GM23338 (cell line): ENCODE data around the gene KLHL8. TPM values are rescaled to one million over a fixed set of nuclear protein-coding genes. Genes with fewer than 3 reads are reported as not detected.

ENCODE experiments used
- ATAC-seq: fragments of 200-7000 bp; cut with Tn5 transposase; 3 replicates; pipeline ENCODE4 v1.9.1; 2020
- DNase-seq: peaks from one replicate; pipeline ENCODE4 v3.0.0-alpha.2; 2015; ENCODE audit warnings: low spot score
- H2AFZ ChIP-seq: fragments of 200-600 bp; sonication (generic); 2 replicates; pipeline ENCODE4 v1.8.0; 2016; ENCODE audit warnings: antibody characterized with exemption, mild to moderate bottlenecking, moderate library complexity
- H3F3A ChIP-seq: fragments of 200-600 bp; sonication (generic); replicated peaks from 2 replicates; pipeline ENCODE4 v1.8.0; 2017; ENCODE audit warnings: antibody characterized with exemption, mixed run types, low read depth
- H3K27ac ChIP-seq: fragments of 200-600 bp; sonication (generic); 2 replicates; pipeline ENCODE4 v1.6.1; 2016; ENCODE audit warnings: low read depth
- H3K27me3 ChIP-seq: fragments of 200-600 bp; sonication (generic); 2 replicates; pipeline ENCODE4 v1.8.0; 2016; ENCODE audit warnings: mild to moderate bottlenecking, mixed run types, moderate library complexity; ENCODE audit not compliant: insufficient read depth
- H3K36me3 ChIP-seq: fragments of 200-600 bp; sonication (generic); 2 replicates; pipeline ENCODE4 v1.8.0; 2016; ENCODE audit warnings: mild to moderate bottlenecking; ENCODE audit not compliant: insufficient read depth
- H3K4me1 ChIP-seq: fragments of 200-600 bp; sonication (generic); 2 replicates; pipeline ENCODE4 v1.8.0; 2016; ENCODE audit warnings: mild to moderate bottlenecking, moderate library complexity; ENCODE audit not compliant: insufficient read depth
- H3K4me2 ChIP-seq: fragments of 200-600 bp; sonication (generic); 2 replicates; pipeline ENCODE4 v1.7.1; 2017; ENCODE audit warnings: mixed run types
- H3K4me3 ChIP-seq: fragments of 200-600 bp; sonication (generic); 2 replicates; pipeline ENCODE4 v1.6.1; 2016; ENCODE audit warnings: mixed run types
- H3K79me2 ChIP-seq: fragments of 200-600 bp; sonication (generic); replicated peaks from 2 replicates; pipeline ENCODE4 v1.8.0; 2017; ENCODE audit warnings: mild to moderate bottlenecking; ENCODE audit not compliant: insufficient read depth
- H3K9me2 ChIP-seq: fragments of 200-600 bp; sonication (generic); 2 replicates; pipeline ENCODE4 v1.8.0; 2017; ENCODE audit not compliant: insufficient read depth
- H4K20me1 ChIP-seq: fragments of 200-600 bp; sonication (generic); replicated peaks from 2 replicates; pipeline ENCODE4 v1.8.0; 2017; ENCODE audit warnings: mild to moderate bottlenecking; ENCODE audit not compliant: insufficient read depth
- H3K27ac Mint-ChIP-seq: 2 replicates; pipeline ENCODE4 v1.8.0; 2020; ENCODE audit warnings: inconsistent platforms, mild to moderate bottlenecking, moderate library complexity, mixed read lengths
- H3K27me3 Mint-ChIP-seq: 3 replicates; pipeline ENCODE4 v1.8.0; 2022; ENCODE audit warnings: low read depth, mild to moderate bottlenecking, moderate library complexity, mixed read lengths, inconsistent platforms; ENCODE audit not compliant: insufficient read depth, poor library complexity
- H3K36me3 Mint-ChIP-seq: 3 replicates; pipeline ENCODE4 v1.8.0; 2021; ENCODE audit warnings: low read depth, mild to moderate bottlenecking, inconsistent platforms, moderate library complexity, mixed read lengths
- H3K4me1 Mint-ChIP-seq: 3 replicates; pipeline ENCODE4 v1.8.0; 2020; ENCODE audit warnings: mild to moderate bottlenecking, inconsistent platforms, mixed read lengths
- H3K4me3 Mint-ChIP-seq: 3 replicates; pipeline ENCODE4 v1.8.0; 2021; ENCODE audit warnings: moderate library complexity, mild to moderate bottlenecking, inconsistent platforms, mixed read lengths
- H3K9me3 Mint-ChIP-seq: 3 replicates; pipeline ENCODE4 v1.8.0; 2020; ENCODE audit warnings: moderate library complexity, mild to moderate bottlenecking, inconsistent platforms, mixed read lengths
- EZH2 ChIP-seq: fragments of 200-600 bp; sonication (generic); IDR thresholded peaks from one replicate; pipeline ENCODE4 v1.8.0; 2017; ENCODE audit warnings: antibody characterized with exemption, mild to moderate bottlenecking, low read depth; ENCODE audit not compliant: unreplicated experiment
- EZH2phosphoT487 ChIP-seq: fragments of 200-600 bp; sonication (generic); IDR thresholded peaks from one replicate; pipeline ENCODE4 v1.8.1; 2018; ENCODE audit warnings: antibody characterized with exemption; ENCODE audit not compliant: unreplicated experiment
- JUNB ChIP-seq: IDR thresholded peaks from one replicate; pipeline ENCODE4 v1.6.1; 2016; ENCODE audit warnings: antibody characterized with exemption; ENCODE audit not compliant: unreplicated experiment
- POLR2AphosphoS5 ChIP-seq: IDR thresholded peaks from 2 replicates; pipeline ENCODE4 v1.6.1; 2016; ENCODE audit warnings: antibody characterized with exemption, low read depth
- ZNF331 ChIP-seq: fragments of 250-450 bp; sonication (Bioruptor Pico); IDR thresholded peaks from 2 replicates; pipeline ENCODE4 v1.5.0; 2020; ENCODE audit warnings: low read depth, mild to moderate bottlenecking, moderate library complexity
- polyA plus RNA-seq: library from polyadenylated mRNA; unstranded; fragments of >200 nt; fragmentation: Nextera tagmentation; extraction: Ambion mirVana; gene quantifications from 2 replicates; pipeline ENCODE4 v1.2.1, GENCODE V29; 2016
- total RNA-seq: library from RNA; depleted of rRNA; stranded (reverse); fragments of >200 nt; shearing (Covaris generic); gene quantifications from 2 replicates; pipeline ENCODE4 v1.2.3, GENCODE V29; 2014
- TF ChIP-seq, protein P1 (sequence below), 2 experiments: fragments of 200-600 bp in 1 of 2; sonication (generic) in 1 of 2; conservative IDR thresholded peaks; 2 replicates each; pipeline versions ENCODE4 v1.5.1 to v1.6.1; 2016 to 2017; ENCODE audit warnings: antibody characterized with exemption in 2 of 2, low read depth in 2 of 2, mild to moderate bottlenecking in 2 of 2, moderate library complexity in 1 of 2
- TF ChIP-seq, protein P2 (sequence below): IDR thresholded peaks from one replicate; pipeline ENCODE4 v1.6.1; 2018; ENCODE audit warnings: antibody characterized with exemption; ENCODE audit not compliant: unreplicated experiment

The KLHL8 gene
- total and polyA plus RNA-seq, 2 experiments from 2014 or later: 3.3 to 7.2 TPM

DNA sequence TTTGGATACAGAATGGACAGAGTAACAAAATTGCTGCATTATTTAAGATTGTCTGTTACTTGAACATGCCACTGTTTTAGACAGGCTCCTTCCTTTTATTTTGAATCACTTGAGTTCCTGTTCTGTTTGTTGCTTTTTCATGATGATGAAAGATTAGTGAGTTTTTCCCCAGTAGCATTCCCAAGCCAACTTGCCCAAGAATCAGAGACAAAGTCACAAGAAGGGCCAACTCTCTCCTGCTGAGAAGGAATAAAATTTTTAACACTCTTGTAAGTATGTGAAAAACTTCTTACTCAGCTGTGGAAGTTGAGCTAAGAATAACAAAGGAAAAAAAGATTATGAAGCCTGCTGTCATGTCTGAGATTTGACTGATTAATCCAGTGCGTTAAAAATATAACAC, 104.2 kb downstream of the KLHL8 start:
- peak overlapping the region; percentile 71; the same call in 1 of the 2 replicates for H3K27ac ChIP-seq
- peaks cover 7% of the 10 kb centered on the region for H3K27me3 Mint-ChIP-seq
- no peak overlapping the region for H3K27ac Mint-ChIP-seq
- H2AFZ ChIP-seq: no peak overlapping the region
- H3F3A ChIP-seq: no peaks in the 10 kb centered on the region
- H3K4me1 Mint-ChIP-seq: peaks cover 28% of the 10 kb centered on the region
- TF ChIP-seq EZH2 (no peak), ZNF331 (no peak)
- H3K4me1 ChIP-seq: peaks cover 16% of the 10 kb centered on the region
- ATAC-seq (no peak), DNase-seq (no peak)
- no peak overlapping the region for H3K4me2 ChIP-seq
- peaks cover 11% of the 10 kb centered on the region for H3K36me3 ChIP-seq
- peaks cover 4% of the 10 kb centered on the region; the same call in 1 of the 2 replicates for H3K79me2 ChIP-seq
- H3K4me3 Mint-ChIP-seq: no peak overlapping the region
- H3K4me3 ChIP-seq: no peak overlapping the region
- H3K36me3 Mint-ChIP-seq: peaks cover 59% of the 10 kb centered on the region
- H3K9me3 Mint-ChIP-seq: no peaks in the 10 kb centered on the region
- H4K20me1 ChIP-seq: peaks cover 11% of the 10 kb centered on the region; the same call in 1 of the 2 replicates
- H3K27me3 ChIP-seq: no peaks in the 10 kb centered on the region
- no peaks in the 10 kb centered on the region for H3K9me2 ChIP-seq

DNA sequence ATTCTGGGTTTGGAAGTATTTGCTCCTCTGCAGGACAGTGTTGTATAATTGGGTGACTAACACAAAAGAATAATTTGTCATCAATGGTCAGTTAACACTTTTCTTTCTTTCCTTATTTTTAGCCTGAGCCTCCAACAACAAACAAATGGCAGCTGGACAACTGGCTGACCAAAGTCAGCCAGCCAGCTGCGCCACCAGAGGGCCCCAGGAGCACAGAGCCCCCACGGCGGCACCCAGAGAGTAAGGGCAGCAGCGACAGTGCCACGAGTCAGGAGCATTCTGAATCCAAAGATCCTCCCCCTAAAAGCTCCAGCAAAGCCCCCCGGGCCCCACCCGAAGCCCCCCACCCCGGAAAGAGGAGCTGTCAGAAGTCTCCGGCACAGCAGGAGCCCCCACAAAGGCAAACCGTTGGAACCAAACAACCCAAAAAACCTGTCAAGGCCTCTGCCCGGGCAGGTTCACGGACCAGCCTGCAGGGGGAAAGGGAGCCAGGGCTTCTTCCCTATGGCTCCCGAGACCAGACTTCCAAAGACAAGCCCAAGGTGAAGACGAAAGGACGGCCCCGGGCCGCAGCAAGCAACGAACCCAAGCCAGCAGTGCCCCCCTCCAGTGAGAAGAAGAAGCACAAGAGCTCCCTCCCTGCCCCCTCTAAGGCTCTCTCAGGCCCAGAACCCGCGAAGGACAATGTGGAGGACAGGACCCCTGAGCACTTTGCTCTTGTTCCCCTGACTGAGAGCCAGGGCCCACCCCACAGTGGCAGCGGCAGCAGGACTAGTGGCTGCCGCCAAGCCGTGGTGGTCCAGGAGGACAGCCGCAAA, 106.0 kb downstream of the KLHL8 start:
- Histone ChIP-seq H3K4me1 (peaks cover 15% of the 10 kb centered on the region), H3K4me3 (no peak overlapping the region), H4K20me1 (peaks cover 11% of the 10 kb centered on the region; the same call in 1 of the 2 replicates), H3K9me2 (no peaks in the 10 kb centered on the region), H3K27ac (0 out of 2 replicates have a peak overlapping the region, but pooled peaks have one; percentile 53), H3K79me2 (peaks cover 4% of the 10 kb centered on the region; the same call in 1 of the 2 replicates), H2AFZ (no peak overlapping the region), H3F3A (no peaks in the 10 kb centered on the region), H3K36me3 (peaks cover 11% of the 10 kb centered on the region), H3K27me3 (no peaks in the 10 kb centered on the region), H3K4me2 (no peak overlapping the region)
- peak; percentile 87 for ATAC-seq
- Mint-ChIP-seq H3K36me3 (peaks cover 60% of the 10 kb centered on the region), H3K27ac (peak overlapping the region; percentile 74), H3K4me3 (no peak overlapping the region), H3K27me3 (peaks cover 5% of the 10 kb centered on the region), H3K9me3 (no peaks in the 10 kb centered on the region), H3K4me1 (peaks cover 16% of the 10 kb centered on the region)
- no peak for TF ChIP-seq JUNB
- no peak for TF ChIP-seq POLR2AphosphoS5
- TF ChIP-seq EZH2phosphoT487: no peak
- TF ChIP-seq, protein P1, sequence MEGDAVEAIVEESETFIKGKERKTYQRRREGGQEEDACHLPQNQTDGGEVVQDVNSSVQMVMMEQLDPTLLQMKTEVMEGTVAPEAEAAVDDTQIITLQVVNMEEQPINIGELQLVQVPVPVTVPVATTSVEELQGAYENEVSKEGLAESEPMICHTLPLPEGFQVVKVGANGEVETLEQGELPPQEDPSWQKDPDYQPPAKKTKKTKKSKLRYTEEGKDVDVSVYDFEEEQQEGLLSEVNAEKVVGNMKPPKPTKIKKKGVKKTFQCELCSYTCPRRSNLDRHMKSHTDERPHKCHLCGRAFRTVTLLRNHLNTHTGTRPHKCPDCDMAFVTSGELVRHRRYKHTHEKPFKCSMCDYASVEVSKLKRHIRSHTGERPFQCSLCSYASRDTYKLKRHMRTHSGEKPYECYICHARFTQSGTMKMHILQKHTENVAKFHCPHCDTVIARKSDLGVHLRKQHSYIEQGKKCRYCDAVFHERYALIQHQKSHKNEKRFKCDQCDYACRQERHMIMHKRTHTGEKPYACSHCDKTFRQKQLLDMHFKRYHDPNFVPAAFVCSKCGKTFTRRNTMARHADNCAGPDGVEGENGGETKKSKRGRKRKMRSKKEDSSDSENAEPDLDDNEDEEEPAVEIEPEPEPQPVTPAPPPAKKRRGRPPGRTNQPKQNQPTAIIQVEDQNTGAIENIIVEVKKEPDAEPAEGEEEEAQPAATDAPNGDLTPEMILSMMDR (conservative IDR thresholded peaks at IDR 0.05; ENCODE audit: low read depth in 2 of 2): peak; percentile 48 to 57
- TF ChIP-seq, protein P2, sequence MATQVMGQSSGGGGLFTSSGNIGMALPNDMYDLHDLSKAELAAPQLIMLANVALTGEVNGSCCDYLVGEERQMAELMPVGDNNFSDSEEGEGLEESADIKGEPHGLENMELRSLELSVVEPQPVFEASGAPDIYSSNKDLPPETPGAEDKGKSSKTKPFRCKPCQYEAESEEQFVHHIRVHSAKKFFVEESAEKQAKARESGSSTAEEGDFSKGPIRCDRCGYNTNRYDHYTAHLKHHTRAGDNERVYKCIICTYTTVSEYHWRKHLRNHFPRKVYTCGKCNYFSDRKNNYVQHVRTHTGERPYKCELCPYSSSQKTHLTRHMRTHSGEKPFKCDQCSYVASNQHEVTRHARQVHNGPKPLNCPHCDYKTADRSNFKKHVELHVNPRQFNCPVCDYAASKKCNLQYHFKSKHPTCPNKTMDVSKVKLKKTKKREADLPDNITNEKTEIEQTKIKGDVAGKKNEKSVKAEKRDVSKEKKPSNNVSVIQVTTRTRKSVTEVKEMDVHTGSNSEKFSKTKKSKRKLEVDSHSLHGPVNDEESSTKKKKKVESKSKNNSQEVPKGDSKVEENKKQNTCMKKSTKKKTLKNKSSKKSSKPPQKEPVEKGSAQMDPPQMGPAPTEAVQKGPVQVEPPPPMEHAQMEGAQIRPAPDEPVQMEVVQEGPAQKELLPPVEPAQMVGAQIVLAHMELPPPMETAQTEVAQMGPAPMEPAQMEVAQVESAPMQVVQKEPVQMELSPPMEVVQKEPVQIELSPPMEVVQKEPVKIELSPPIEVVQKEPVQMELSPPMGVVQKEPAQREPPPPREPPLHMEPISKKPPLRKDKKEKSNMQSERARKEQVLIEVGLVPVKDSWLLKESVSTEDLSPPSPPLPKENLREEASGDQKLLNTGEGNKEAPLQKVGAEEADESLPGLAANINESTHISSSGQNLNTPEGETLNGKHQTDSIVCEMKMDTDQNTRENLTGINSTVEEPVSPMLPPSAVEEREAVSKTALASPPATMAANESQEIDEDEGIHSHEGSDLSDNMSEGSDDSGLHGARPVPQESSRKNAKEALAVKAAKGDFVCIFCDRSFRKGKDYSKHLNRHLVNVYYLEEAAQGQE: no peak
- DNase-seq: peak; percentile 74
